HL-60 (cell line): ENCODE data around the gene RNF141.

ENCODE experiments used
- DNase-seq, 2 experiments: peaks; one replicate each; pipeline ENCODE4 v3.0.0-alpha.2; 2010 to 2020; ENCODE audit warnings: low read depth in 1 of 2, low spot score in 1 of 2
- H3K27ac ChIP-seq: fragments of 250-450 bp; sonication (Bioruptor Pico); replicated peaks from 2 replicates; pipeline ENCODE4 v1.5.1; 2020; ENCODE audit warnings: mild to moderate bottlenecking, moderate library complexity
- H3K27me3 ChIP-seq: fragments of 250-450 bp; sonication (Bioruptor Pico); 2 replicates; pipeline ENCODE4 v1.5.1; 2021; ENCODE audit warnings: mild to moderate bottlenecking, moderate library complexity; ENCODE audit not compliant: insufficient read depth, poor library complexity, severe bottlenecking
- H3K4me3 ChIP-seq: replicated peaks from 2 replicates; pipeline ENCODE4 v1.5.1; 2011; ENCODE audit warnings: mild to moderate bottlenecking, control low read depth, low read length; ENCODE audit not compliant: insufficient read depth
- CTCF ChIP-seq: IDR thresholded peaks from one replicate; pipeline ENCODE4 v1.5.1; 2011; ENCODE audit warnings: low read length, control low read depth, inconsistent platforms; ENCODE audit not compliant: insufficient read depth
- GABPA ChIP-seq: IDR thresholded peaks from 2 replicates; pipeline ENCODE4 v1.6.1; 2012; ENCODE audit warnings: low read depth
- POLR2AphosphoS5 ChIP-seq: IDR thresholded peaks from 2 replicates; pipeline ENCODE4 v1.6.1; 2012; ENCODE audit warnings: low read depth
- SPI1 ChIP-seq: IDR thresholded peaks from 2 replicates; pipeline ENCODE4 v1.6.1; 2012; ENCODE audit warnings: low read depth, mild to moderate bottlenecking, borderline replicate concordance
- TF ChIP-seq, protein P1 (sequence below): IDR thresholded peaks from 2 replicates; pipeline ENCODE4 v1.6.1; 2012; ENCODE audit warnings: low read depth; ENCODE audit not compliant: insufficient replicate concordance

Gene RNF141

DNA sequence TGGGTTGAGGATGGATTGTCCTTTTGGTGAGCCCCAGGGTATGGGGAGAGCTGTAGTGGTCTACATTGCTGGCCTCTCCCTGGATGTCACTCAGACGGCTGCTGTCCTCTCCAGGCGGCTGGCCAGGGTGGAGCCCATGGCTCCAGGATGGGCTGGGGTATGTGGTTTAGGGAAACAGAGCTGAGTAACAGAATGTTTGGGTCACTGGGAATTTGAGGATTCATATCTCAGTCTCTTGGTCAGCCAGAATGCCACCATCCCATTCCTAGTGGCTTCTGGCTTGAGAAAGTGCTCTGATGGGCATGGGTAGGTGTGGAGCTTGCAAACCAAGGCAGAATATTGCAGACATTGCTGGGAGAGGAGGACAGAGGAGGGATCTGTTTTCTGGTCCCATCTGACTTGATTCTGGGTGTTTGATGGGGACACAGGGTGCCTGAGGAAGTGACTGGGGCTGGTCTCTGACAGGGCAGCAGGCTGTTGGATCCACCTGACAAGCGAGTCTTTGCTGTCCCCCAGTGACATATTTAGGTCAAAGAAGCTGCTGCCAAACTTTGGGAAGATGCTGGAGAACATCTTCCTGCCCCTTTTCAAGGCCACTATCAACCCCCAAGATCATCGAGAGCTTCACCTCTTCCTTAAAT is 44.6 kb downstream of the RNF141 start:
- Histone ChIP-seq H3K27me3 (no peaks in the 10 kb centered on the region), H3K27ac (no peak overlapping the region), H3K4me3 (no peak overlapping the region)
- no peak for DNase-seq
- TF ChIP-seq CTCF (no peak), GABPA (no peak)

DNA sequence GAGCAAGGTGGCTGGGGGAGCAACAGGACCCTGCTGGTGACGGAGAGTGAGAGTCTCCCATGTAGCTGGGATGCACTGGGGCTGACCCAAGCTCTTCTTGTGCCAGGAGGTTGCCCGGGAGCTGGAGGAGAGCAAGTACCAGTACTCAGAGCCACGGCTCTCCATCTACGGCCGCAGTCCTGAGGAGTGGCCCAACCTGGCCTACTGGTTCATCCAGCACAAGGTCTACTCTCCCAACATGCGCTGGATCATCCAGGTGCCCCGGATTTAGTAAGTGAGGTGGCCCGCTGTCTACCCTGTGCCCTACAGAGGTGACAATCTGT is 45.6 kb downstream of the RNF141 start:
- DNase-seq, result no peak
- no peak overlapping the region for H3K27ac ChIP-seq
- TF ChIP-seq SPI1 (no peak), POLR2AphosphoS5 (no peak), CTCF (no peak), GABPA (no peak)
- TF ChIP-seq, protein P1, sequence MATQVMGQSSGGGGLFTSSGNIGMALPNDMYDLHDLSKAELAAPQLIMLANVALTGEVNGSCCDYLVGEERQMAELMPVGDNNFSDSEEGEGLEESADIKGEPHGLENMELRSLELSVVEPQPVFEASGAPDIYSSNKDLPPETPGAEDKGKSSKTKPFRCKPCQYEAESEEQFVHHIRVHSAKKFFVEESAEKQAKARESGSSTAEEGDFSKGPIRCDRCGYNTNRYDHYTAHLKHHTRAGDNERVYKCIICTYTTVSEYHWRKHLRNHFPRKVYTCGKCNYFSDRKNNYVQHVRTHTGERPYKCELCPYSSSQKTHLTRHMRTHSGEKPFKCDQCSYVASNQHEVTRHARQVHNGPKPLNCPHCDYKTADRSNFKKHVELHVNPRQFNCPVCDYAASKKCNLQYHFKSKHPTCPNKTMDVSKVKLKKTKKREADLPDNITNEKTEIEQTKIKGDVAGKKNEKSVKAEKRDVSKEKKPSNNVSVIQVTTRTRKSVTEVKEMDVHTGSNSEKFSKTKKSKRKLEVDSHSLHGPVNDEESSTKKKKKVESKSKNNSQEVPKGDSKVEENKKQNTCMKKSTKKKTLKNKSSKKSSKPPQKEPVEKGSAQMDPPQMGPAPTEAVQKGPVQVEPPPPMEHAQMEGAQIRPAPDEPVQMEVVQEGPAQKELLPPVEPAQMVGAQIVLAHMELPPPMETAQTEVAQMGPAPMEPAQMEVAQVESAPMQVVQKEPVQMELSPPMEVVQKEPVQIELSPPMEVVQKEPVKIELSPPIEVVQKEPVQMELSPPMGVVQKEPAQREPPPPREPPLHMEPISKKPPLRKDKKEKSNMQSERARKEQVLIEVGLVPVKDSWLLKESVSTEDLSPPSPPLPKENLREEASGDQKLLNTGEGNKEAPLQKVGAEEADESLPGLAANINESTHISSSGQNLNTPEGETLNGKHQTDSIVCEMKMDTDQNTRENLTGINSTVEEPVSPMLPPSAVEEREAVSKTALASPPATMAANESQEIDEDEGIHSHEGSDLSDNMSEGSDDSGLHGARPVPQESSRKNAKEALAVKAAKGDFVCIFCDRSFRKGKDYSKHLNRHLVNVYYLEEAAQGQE, result no peak

DNA sequence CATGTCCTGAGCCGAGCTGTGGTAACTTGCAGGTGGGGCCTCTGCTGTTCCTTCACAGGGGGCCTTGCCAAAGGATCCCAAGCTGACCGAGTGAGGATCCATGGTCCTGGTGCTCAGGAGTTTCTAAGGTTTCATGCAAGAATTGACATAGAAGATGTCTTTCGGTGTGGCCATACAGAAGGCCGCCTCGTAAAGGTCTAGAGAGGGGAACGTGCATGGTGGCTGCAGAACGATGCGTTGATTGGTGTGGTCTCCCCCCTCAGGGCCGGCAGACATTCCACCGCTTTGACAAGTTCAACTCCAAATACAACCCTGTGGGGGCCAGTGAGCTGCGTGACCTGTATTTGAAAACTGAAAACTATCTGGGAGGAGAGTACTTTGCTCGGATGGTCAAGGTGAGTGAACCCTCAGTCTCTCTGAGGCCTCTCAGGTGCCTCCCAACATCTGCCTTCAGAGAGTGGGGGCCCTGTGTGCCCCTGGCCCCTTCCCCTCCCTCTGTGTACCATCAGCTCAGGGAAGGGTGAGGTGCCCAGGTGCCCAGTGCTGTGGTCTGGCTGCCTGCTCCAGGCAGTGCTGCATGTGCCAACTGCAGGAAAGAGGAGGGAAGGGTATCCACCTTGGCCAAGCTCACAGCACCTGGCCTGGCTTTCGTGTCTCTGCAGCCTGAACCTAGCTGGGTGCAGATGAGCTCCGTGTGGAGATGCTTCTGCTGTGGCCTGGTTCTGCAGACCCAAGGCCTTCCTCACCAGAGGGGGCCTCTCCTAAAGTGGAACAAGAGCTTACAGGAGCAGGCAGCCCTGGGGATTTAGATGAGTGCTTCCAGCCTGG is 46.1 kb downstream of the RNF141 start:
- no peak for DNase-seq
- no peak for TF ChIP-seq GABPA
- Histone ChIP-seq H3K4me3 (no peak overlapping the region), H3K27me3 (no peaks in the 10 kb centered on the region), H3K27ac (no peak overlapping the region)

More for the DNA sequence above, 45.6 kb downstream of the RNF141 start:
- no peak overlapping the region for H3K4me3 ChIP-seq
- H3K27me3 ChIP-seq, result no peaks in the 10 kb centered on the region

GRCh38 chr11:10493041-10493663 is 47.8 kb downstream of the RNF141 start:
- no peak for DNase-seq
- no peak for TF ChIP-seq SPI1
- no peak for TF ChIP-seq POLR2AphosphoS5
- TF ChIP-seq, protein P1, result no peak
- TF ChIP-seq CTCF, result no peak
- no peak for TF ChIP-seq GABPA
- H3K27ac ChIP-seq, result no peak overlapping the region

More at GRCh38 chr11:10493041-10493663, 47.8 kb downstream of the RNF141 start:
- Histone ChIP-seq H3K4me3 (no peak overlapping the region), H3K27me3 (no peaks in the 10 kb centered on the region)
